GOT3 (cell line): ENCODE data around the gene PRL.

Source experiments
- DNase-seq: peaks from one replicate; lab custom pipeline; 2025; ENCODE audit warnings: mixed read lengths; lab: John Stamatoyannopoulos, UW

PRL gene

DNA sequence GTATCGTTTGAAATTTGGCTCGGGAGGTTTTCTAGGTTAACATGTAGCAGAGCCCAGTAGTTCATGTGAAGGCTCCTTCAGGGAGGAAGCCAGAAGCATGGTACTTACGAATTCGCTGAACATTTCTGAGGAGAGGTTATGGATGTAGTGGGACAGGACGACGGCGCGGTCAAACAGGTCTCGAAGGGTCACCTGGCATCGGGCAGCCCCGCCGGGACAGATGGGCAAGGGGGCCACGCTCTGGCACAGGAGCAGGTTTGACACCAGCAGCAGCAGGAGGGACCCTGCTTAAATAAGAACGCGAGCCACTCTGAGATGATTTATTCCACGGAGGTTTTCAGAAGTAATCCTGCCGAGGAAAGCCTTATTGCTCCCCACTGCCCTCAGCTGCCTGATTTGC lies 2.5 kb downstream of the PRL start:
- DNase-seq = no peak

DNA sequence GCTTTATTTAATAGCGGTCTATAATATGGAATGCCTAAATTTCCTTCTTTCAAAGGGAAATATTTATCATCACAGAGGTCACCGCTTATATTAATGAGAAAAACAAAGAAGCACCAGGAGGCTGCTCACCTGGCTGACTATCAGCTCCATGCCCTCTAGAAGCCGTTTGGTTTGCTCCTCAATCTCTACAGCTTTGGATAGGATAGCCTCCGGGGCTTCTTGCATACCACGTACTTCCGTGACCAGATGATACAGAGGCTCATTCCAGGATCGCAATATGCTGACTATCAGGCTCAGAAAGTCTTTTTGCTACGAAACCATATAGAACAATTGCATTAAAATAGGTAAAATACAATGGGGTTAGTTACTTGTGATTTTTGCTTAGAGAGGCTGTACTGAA lies 6.8 kb downstream of the PRL start:
- DNase-seq = no peak

DNA sequence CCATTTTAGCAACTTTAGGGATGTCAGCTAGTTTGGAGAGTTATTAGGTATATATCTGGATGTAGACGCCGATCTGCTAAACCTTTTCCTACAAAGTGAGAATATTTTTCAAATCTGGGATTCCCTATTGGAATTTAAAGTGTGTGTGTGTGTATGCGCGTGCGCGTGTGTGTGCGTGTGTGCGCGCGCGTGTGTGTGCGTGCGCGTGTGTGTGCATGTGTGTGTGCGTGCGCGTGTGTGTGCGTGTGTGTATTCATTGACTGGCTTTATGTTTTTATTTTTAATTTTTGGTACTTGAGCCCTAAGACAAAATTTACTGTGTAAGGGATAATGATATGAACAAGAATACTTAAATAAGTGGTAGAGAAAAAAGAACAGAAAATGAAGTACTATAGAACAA lies 8.1 kb downstream of the PRL start:
- no peak for DNase-seq

DNA sequence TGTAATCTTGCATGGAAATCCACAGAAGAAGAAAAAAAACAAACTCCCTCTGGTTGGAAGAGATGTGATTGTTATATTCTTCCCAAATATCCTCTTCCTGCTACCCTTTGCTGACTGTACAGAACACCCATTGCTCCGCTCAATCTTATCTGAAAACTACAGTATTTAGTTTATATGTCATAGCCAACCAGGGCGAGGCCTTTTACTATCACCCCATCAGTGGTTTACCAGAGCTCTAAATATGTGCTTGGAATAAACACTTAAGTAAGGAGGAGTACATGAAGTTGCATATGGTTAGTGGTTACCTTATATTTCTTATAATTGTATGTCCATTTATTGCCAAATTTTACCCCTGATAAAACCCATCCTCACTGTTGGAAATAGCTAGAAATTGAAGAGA lies 12.2 kb downstream of the PRL start:
- no peak for DNase-seq

- DNase-seq = no peak
Measured at GRCh38 chr6:22281341-22282085, 15.3 kb downstream of the PRL start.

DNA sequence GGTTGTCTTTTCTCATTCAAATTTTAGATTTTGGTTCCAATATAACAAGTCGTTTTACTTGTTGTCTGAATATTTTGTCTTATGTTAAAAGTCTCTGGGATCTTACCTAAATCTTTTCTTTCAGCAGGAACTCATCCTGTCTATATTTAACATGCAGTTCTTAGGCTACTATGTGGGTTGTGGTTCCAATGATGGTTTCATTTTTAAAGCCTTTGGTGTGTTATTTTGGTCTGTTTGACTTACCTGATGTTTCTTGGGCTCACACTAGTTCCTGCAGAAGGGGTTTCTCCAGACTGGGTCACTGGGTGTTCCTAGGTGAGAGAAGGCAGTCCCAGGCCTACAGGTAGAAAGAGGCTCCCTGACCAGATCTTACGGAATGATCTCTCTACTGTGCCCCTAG lies 17.4 kb downstream of the PRL start:
- no peak for DNase-seq

DNA sequence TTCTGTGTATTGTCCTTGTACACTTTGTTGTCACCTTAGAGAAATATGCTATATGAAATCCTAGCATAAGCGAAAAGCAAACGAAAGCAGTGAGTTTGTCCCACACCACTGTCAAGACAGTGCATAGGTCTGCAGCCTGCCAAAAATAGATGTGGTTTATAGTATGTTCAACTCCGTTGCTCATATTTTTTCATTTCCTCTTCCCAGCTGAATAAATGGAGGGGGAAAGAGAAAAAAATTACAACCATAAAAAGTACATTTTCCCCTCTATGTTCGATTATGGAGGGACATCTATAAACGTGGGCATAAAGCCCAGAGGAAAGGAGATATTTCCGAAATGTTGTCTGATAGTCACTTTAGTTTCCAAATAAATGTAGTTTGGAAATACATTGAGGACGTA lies 25.8 kb downstream of the PRL start:
- no peak for DNase-seq

DNA sequence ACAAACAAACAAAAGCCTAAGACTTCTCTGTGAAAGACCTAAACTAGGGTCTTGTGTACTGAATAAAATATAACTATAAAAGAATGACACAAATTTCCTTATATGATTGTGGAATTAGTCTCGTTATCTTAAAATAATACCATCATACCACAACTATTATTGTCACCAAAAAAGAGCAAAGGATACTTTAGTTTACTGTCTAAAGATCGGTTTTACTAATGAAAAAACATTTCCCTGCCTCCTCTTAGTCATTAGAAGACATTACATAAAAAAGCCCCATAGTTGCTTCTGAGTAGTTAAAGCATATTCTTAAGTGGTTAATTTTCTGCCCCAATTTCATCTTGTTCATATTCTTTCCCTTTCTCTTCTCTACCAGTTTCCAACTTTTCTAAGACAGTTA lies 33.1 kb downstream of the PRL start:
- DNase-seq = no peak

GRCh38 chr6:22254886-22255285 lies 42.0 kb downstream of the PRL start:
- DNase-seq = no peak

- no peak for DNase-seq
Measured at GRCh38 chr6:22253955-22254655, 42.7 kb downstream of the PRL start.

DNA sequence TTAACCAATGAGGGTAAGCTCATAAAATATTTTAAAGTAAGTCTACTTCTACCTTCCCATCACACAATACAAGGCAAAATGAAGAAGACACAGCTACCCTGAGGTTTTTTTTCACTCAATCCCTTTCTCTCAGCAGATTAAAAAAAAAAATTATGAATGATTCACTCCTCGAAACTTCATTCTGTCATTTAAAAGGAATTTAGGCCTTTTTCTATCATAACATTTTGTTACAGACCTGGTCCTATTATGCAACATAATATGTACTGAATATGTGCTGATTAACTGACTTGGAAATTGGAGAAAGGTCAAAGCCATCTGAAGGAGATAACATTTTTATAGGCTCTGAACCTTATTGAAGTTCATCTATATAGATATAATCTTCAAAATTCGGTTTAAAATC lies 45.5 kb downstream of the PRL start:
- no peak for DNase-seq

DNA sequence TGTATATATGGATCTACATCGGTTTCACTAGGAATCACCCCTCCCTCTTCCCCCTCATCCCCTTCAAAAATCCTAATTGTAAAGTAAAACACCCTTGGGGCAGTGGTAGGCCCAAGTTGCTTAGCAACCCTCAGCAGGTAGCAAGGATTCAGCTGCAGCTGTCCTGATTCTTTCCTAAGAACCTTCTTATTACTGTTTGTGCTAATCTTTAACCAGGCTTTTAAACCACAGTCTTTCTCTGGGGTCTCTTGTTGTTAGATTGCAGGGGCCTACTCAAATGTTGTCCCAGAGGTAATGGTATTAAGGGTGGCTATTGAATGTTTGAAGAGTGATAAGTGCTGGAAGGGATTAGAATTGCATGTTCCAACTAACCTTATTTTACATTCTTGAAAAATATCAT lies 46.4 kb downstream of the PRL start:
- DNase-seq = no peak

DNA sequence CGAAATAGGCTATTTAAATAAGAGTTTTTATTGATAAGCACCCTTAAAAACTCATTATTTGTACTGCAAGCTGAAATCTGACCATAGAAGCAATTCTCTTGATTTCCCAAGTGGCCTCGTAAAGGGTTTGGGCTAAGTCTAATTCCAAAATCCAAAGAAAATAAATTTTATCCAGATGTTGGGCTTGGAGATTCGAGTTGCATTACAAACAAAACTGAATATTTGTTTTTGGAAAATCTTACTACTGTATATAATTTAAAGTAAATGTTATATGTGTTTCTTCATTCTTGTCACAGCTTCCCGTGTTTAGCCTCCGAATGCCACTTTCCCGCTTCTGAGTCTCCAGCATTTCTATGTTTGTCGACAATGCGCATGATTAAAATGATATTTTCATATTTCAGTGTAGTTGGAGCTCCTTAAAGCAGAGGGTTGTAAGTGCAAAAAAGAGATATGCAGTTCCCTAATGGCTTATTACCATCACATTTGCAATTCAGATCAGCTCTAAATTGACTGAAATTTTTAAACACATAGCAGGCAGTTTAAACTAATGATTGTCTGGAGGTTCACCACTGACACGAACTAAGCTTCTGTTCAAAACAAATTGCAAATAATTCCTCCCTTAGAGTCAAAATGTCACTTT lies 47.0 kb downstream of the PRL start:
- no peak for DNase-seq

DNA sequence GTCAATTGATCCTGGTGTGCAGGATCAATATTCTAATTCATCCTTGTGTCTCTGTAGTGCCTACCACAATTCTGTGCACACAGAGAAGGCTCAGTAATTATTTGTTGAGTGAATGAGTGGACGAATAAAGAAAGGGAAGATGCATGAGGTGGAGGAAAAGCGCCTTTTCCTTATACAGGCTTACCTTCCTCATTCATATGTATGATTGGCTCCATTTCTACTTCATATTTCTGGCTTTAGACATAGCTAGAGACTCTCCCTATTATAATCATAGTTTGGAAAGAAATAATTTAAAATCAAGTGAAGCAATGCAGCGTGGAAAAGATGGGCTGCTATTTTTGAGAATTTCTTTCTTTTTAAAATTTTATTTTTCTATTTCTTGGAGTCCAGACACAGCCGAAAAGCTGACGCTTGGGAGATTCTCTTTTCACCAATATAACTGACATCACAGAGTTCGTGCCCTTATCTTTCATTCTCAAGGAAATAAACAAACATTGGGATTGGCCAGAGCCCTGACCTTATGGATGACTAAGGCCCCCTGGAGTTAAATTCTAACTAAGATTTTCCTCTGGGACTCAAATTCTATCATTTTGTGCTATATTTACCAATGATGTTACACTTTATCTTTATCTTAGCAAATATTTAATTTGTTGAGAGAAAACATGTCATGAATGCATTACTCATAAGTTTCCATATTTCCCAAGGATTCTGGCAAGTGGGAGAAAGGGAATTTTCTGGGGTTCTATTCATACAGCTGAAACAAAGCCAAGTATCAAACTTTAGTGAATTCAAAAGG lies 48.1 kb downstream of the PRL start:
- no peak for DNase-seq

GRCh38 chr6:22247916-22248482 lies 48.8 kb downstream of the PRL start:
- DNase-seq = no peak

- no peak for DNase-seq
Measured at GRCh38 chr6:22240025-22240424, 56.8 kb downstream of the PRL start.

GRCh38 chr6:22239261-22239921 lies 57.4 kb downstream of the PRL start:
- DNase-seq = no peak

DNA sequence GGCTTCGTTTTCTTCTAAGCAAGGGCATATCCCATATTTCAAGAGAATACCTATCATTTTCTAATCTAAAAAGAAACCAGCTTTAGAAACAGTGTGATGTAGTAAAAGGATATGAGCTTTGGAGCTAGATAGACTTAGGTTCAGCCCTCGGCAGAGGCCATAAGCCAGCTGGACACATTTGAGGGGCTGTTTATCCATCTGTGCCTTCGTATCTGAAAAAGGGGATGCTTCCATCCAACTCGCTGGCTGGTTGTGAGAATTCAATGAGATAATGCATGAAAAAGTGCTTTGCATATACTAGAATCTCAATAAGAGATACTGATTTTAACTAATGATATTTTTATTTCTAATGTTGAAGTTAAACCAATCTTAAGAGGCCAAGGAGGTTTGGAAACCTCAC lies 58.0 kb downstream of the PRL start:
- DNase-seq = no peak

DNA sequence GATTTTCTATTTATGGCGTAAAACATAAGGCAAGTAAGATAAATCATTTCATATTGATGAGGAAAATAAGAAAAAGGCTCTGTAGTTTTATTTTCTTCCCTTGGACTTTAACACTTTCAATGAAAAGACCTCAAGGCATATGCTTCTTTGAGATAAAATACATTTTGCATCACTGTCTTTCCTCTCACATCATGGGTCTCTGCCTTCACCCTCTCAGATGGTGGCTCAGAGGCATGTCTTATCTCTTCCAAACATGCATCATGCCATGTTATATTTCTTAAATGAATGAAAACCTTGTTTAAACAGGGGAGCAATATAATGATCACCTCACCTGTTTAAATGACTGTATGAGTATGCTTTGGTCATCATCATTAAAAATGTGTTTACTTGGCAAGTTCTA lies 59.3 kb downstream of the PRL start:
- DNase-seq = no peak
